ENCODE measurements around the gene GJB2. TPM values are rescaled to one million over a fixed set of nuclear protein-coding genes. Genes with fewer than 3 reads are reported as not detected.
"Not testable (repeated sequence)": the region's sequence is repeated elsewhere in the genome, so short reads cannot be mapped to it uniquely, and the experiment has no call there.

The GJB2 gene
- polyA plus RNA-seq, 1 experiment = not detected

DNA sequence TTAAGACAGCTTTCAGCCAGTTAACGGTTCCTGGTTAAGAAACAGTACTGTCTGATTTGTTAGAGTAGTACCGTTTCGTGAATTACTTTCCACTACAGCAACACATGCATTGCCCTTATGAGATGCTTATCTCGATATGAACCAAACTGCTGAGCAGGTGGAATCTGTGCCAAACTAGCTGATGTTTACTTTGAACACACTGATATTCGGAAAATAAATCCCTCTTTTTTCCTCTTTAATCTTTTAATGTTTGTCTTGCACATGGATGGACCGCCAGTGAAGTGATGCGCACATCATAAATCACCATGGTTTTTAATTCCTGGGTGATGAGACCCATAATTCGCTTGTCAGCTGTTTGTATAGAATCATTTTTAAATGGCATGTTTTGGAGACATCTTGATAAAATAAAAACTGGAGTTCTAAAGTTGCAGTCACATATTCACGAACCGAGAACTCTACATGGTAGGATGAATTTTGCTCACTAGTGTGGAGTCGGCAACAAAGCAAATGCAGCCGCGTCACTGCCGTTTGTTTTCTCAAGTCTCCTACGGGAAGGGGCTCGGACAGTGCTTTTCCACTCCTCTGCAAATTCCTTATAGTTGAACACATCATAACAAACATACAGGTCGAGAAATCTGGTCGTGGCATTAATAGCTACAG, 33.0 kb downstream of the GJB2 start:
- no peak for DNase-seq (ENCODE audit: low read depth)
- H3K4me3 ChIP-seq (ENCODE audit: low read depth, low read length) = peak overlapping the region; percentile 40
- TF ChIP-seq, protein P1, sequence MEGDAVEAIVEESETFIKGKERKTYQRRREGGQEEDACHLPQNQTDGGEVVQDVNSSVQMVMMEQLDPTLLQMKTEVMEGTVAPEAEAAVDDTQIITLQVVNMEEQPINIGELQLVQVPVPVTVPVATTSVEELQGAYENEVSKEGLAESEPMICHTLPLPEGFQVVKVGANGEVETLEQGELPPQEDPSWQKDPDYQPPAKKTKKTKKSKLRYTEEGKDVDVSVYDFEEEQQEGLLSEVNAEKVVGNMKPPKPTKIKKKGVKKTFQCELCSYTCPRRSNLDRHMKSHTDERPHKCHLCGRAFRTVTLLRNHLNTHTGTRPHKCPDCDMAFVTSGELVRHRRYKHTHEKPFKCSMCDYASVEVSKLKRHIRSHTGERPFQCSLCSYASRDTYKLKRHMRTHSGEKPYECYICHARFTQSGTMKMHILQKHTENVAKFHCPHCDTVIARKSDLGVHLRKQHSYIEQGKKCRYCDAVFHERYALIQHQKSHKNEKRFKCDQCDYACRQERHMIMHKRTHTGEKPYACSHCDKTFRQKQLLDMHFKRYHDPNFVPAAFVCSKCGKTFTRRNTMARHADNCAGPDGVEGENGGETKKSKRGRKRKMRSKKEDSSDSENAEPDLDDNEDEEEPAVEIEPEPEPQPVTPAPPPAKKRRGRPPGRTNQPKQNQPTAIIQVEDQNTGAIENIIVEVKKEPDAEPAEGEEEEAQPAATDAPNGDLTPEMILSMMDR (IDR thresholded peaks at IDR 0.05; ENCODE audit: insufficient read depth, low read depth, low read length) = no peak
- H3K27me3 ChIP-seq (ENCODE audit: control insufficient read depth, insufficient read depth, low read length) = peaks cover 4% of the 10 kb centered on the region
- POLR2A ChIA-PET = no interaction called here
- no peaks in the 10 kb centered on the region for H3K36me3 ChIP-seq (ENCODE audit: control insufficient read depth, insufficient read depth, low read length)
- CTCF ChIA-PET = interaction anchor here (0.8 to 1.5 kb wide), 4 partner anchors 28 to 203 kb away, joined by 3 read pairs; no protein-coding TSS in a partner anchor

DNA sequence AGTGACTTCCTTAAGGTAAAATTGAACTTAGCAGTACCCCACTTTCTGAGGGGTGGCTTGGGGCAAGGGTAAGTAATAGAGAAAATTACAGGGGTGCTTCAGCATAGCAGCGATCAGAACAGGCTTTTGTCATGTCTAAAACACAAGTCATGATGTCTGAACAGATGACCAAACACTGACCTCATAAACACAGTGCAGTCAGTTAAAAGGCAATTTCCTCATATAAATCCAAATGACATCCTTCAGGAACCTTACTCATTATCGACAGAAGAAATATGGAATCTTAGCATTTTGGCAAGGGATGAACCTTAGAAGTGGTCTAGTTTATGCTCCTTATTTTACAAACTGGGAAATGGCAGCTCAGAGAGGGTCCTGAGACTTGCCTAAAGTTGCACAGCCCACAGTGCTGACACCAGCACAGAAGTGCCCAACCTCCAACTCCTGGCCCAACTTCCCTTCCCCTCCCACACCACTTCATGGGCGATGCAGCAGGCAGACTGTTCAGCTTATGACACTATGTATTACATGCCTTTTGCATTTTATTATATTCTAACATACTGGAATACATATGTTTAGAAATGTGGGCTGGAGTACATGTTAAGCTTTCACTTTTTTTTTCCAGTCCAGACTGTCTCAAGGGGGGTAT, 35.5 kb downstream of the GJB2 start:
- Histone ChIP-seq H3K4me3 (ENCODE audit: low read depth, low read length) (no peak overlapping the region), H3K27me3 (ENCODE audit: control insufficient read depth, insufficient read depth, low read length) (peaks cover 5% of the 10 kb centered on the region), H3K36me3 (ENCODE audit: control insufficient read depth, insufficient read depth, low read length) (no peaks in the 10 kb centered on the region)
- CTCF ChIA-PET = interaction anchor here (0.9 to 1.4 kb wide), 2 partner anchors 66 to 207 kb away, joined by 3 to 4 read pairs; no protein-coding TSS in a partner anchor
- POLR2A ChIA-PET = no interaction called here
- TF ChIP-seq, protein P1 (IDR thresholded peaks at IDR 0.05; ENCODE audit: insufficient read depth, low read depth, low read length) = no peak
- DNase-seq (ENCODE audit: low read depth) = no peak

DNA sequence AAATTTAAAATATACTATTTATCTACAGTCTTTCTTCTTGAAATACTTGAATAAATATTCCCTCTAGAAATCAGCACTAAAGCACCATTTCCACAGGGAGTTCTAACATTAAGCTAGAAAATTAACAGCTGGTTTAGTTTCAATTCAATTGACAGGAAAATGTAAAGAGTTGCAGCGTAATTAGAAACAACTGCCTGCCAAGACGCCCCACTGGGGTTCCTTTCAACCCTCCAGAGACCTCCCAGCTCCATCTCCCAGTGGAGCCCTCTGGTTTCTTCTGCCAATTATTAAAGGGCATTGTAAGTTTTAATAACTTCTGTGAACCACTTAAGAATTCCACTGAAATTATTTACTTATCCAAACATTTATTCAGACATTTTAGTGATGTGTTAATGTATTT, 36.0 kb downstream of the GJB2 start:
- H3K27me3 ChIP-seq (ENCODE audit: control insufficient read depth, insufficient read depth, low read length) = peaks cover 5% of the 10 kb centered on the region
- H3K4me3 ChIP-seq (ENCODE audit: low read depth, low read length) = no peak overlapping the region
- ChIA-PET CTCF (interaction anchor here (1.4 kb wide), 1 partner anchor 66 kb away, joined by 4 read pairs; no protein-coding TSS in a partner anchor), POLR2A (no interaction called here)
- DNase-seq (ENCODE audit: low read depth) = no peak
- TF ChIP-seq, protein P1 (IDR thresholded peaks at IDR 0.05; ENCODE audit: insufficient read depth, low read depth, low read length) = no peak
- H3K36me3 ChIP-seq (ENCODE audit: control insufficient read depth, insufficient read depth, low read length) = no peaks in the 10 kb centered on the region

DNA sequence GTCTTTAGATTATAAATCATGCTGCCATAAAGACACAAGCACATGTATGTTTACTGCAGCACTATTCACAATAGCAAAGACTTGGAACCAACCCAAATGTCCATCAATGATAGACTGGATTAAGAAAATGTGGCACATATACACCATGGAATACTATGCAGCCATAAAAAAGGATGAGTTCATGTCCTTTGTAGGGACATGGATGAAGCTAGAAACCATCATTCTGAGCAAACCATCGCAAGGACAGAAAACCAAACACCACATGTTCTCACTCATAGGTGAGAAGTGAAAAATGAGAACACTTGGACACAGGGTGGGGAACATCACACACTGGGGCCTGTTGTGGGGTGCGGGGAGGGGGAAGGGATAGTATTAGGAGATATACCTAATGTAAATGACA, 39.4 kb downstream of the GJB2 start:
- POLR2A ChIA-PET; H3K4me3 ChIP-seq (ENCODE audit: low read depth, low read length); CTCF ChIA-PET; H3K36me3 ChIP-seq (ENCODE audit: control insufficient read depth, insufficient read depth, low read length); DNase-seq (ENCODE audit: low read depth): not testable (repeated sequence)
- H3K27me3 ChIP-seq (ENCODE audit: control insufficient read depth, insufficient read depth, low read length) = peaks cover 11% of the 10 kb centered on the region

DNA sequence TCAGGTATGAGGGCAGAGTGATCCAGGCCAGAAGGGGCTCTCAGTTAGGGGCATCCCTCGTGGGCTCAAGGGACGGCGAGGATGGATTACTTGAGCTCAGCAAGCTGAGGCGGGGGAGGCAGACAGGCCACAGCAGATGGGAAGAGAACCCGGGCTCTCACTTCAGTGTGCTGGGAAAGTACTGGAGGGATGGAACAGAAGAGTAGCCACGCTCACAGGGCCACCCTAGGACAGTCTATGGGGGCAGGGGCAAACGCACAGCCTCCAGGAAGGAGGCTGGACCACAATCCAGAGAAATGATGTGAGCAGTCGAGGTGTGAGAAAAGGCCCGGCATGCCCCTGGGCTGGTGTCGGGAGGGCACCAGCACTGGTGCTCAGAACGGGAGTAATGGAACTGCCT, 41.1 kb downstream of the GJB2 start:
- Histone ChIP-seq H3K27me3 (ENCODE audit: control insufficient read depth, insufficient read depth, low read length) (peaks cover 14% of the 10 kb centered on the region), H3K4me3 (ENCODE audit: low read depth, low read length) (no peak overlapping the region), H3K36me3 (ENCODE audit: control insufficient read depth, insufficient read depth, low read length) (no peaks in the 10 kb centered on the region)
- ChIA-PET CTCF (no interaction called here), POLR2A (no interaction called here)
- DNase-seq (ENCODE audit: low read depth) = no peak
- TF ChIP-seq, protein P1 (IDR thresholded peaks at IDR 0.05; ENCODE audit: insufficient read depth, low read depth, low read length) = no peak
